HG03378 (cell line): ENCODE results near the gene TBCCD1.

Source experiments
- ATAC-seq: cut with Tn5 transposase; IDR thresholded peaks from one replicate; pipeline ENCODE4 v1.9.1; 2021; ENCODE audit warnings: mild to moderate bottlenecking, moderate library complexity; ENCODE audit not compliant: unreplicated experiment

The TBCCD1 gene

DNA sequence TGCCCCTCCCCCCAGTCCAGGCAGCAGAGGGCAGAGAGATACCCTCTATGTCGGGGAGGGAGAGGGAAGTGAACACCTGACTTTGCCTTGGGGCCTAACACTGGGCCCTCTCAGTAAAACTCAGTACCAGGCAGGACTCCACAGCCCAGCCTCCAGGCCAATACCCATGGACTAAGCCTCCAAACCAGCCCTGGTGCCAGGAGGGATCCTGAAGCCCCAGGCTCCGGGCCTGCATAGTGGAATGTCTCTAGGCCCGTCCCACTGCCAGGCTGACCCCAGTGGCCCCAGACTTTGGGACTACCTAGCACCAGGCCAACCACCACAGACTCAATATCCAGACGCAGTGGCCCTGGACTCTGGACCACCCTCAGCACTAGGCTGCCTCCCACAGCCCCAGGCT, 69.5 kb downstream of the TBCCD1 start:
- no peak for ATAC-seq

DNA sequence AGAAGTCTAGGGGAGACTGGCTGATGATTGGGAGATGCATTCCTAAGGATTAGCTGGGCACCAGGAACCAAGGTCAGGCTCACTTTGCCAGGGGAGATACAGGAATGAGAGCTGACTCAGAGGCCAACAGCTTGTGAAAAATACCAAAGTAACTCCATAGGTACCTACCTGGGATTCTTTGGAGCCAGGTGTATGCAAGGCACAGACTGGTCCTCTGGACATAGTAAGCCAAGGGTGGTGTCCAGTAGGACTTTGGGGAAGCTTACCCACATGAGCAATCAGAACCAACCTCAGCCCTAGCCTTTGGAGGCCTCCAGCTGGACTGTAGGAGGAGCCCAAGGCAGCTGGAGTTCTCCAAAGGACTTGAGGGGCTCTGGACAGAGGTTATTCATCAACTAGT, 70.5 kb downstream of the TBCCD1 start:
- ATAC-seq, result no peak
